Caki2 (cell line): ENCODE measurements around the gene CACNA1B. TPM values are rescaled to one million over a fixed set of nuclear protein-coding genes. Genes with fewer than 3 reads are reported as not detected.
A peak's percentile ranks its signal among the peaks of the same experiment; 100 is the strongest.

Experiments used
- DNase-seq: peaks from one replicate; pipeline ENCODE4 v3.0.0-alpha.2; 2015; ENCODE audit warnings: low read depth
- in situ Hi-C: cut with HindIII; loops from 2 replicates; pipeline ENCODE4 v1.10.0; 2016; ENCODE audit warnings: low sequenced_read_pairs, low pct_unique_long_range_greater_than_20kb, mixed read lengths
- total RNA-seq: library from RNA; depleted of rRNA; stranded (reverse); fragments of >200 nt; shearing (Covaris generic); gene quantifications from 2 replicates; pipeline ENCODE4 v1.2.3, GENCODE V29; 2014; ENCODE audit warnings: low replicate concordance

The CACNA1B gene
- total RNA-seq, 1 experiment from 2014 or later = not detected

GRCh38 chr9:137970686-137971476, 93.3 kb downstream of the CACNA1B start:
- in situ Hi-C loops = no loop called here
- no peak for DNase-seq

GRCh38 chr9:137971477-137972138, 94.0 kb downstream of the CACNA1B start:
- in situ Hi-C loops = no loop called here
- no peak for DNase-seq

- in situ Hi-C loops = no loop called here
- DNase-seq = no peak
Observed at GRCh38 chr9:137972355-137972987, 94.9 kb downstream of the CACNA1B start.

- in situ Hi-C loops = no loop called here
- DNase-seq = no peak
Observed at GRCh38 chr9:137972988-137973470, 95.4 kb downstream of the CACNA1B start.

- no peak for DNase-seq
- in situ Hi-C loops = no loop called here
Observed at GRCh38 chr9:137973829-137974416, 96.3 kb downstream of the CACNA1B start.

- no peak for DNase-seq
- in situ Hi-C loops = no loop called here
Observed at GRCh38 chr9:137974746-137975526, 97.4 kb downstream of the CACNA1B start.

GRCh38 chr9:137975527-137975913, 97.9 kb downstream of the CACNA1B start:
- in situ Hi-C loops = no loop called here
- no peak for DNase-seq

- no peak for DNase-seq
- in situ Hi-C loops = no loop called here
Observed at GRCh38 chr9:137975936-137976565, 98.5 kb downstream of the CACNA1B start.

- no peak for DNase-seq
- in situ Hi-C loops = no loop called here
Observed at GRCh38 chr9:137977571-137978261, 100.1 kb downstream of the CACNA1B start.

- in situ Hi-C loops = no loop called here
- no peak for DNase-seq
Observed at GRCh38 chr9:137978262-137978714, 100.7 kb downstream of the CACNA1B start.

- DNase-seq = peak; percentile 33
- in situ Hi-C loops = no loop called here
Observed at GRCh38 chr9:137982200-137982599, 104.6 kb downstream of the CACNA1B start.

GRCh38 chr9:137984005-137984404, 106.4 kb downstream of the CACNA1B start:
- in situ Hi-C loops = no loop called here
- DNase-seq = no peak

- in situ Hi-C loops = no loop called here
- no peak for DNase-seq
Observed at GRCh38 chr9:137984520-137985257, 107.1 kb downstream of the CACNA1B start.

GRCh38 chr9:137985637-137986071, 108.1 kb downstream of the CACNA1B start:
- DNase-seq = no peak
- in situ Hi-C loops = no loop called here

GRCh38 chr9:137986268-137987099, 108.9 kb downstream of the CACNA1B start:
- no peak for DNase-seq
- in situ Hi-C loops = no loop called here
